GM19372 (cell line): ENCODE results near the gene BAG2.

Experiments
- ATAC-seq: cut with Tn5 transposase; IDR thresholded peaks from one replicate; pipeline ENCODE4 v1.9.1; 2021; ENCODE audit warnings: mild to moderate bottlenecking, low read depth, moderate library complexity; ENCODE audit not compliant: unreplicated experiment

The BAG2 gene

GRCh38 chr6:57173886-57174510 lies 1.9 kb downstream of the BAG2 start:
- no peak for ATAC-seq

- no peak for ATAC-seq
Measured at GRCh38 chr6:57174511-57174907, 2.4 kb downstream of the BAG2 start.

- no peak for ATAC-seq
Measured at GRCh38 chr6:57177545-57178265, 5.6 kb downstream of the BAG2 start.

DNA sequence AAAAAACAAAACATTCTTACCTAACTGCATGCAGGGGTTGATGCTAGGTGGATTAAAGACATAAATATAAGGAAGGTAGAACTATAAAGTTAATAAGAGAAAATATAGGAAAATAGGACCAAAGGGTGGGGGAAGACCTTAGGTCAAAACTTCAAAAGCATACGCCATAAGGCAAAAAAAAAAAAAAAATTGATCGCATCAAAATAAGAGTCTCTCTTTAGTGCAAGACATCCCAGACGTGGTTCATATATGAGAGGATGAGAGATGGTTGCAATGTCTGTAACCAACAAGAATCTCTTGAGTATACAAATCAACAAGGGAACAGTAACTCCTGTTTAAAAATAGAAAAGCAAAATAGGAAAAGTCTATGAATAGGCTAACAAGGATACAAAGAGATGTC lies 8.5 kb downstream of the BAG2 start:
- ATAC-seq, result no peak

- ATAC-seq, result no peak
Measured at GRCh38 chr6:57182017-57182432, 9.9 kb downstream of the BAG2 start.

DNA sequence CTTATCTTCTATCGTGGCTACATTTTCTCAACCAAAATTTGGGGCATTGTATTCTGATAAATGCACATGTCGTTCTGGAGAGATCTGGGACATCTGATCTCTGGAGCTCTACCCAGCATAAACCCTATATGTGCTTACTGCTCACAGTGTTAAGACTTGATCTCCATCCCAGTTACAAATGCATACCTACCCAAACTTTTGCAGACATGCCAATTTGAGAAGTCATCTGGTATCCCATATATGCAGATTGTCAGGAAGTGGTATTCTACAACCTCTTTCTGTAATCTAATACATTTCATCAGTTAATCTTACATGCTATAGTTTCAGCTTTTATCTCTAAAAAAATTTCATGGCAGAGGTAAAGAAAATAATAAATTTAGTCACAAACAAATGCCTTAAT lies 11.2 kb downstream of the BAG2 start:
- ATAC-seq, result no peak

DNA sequence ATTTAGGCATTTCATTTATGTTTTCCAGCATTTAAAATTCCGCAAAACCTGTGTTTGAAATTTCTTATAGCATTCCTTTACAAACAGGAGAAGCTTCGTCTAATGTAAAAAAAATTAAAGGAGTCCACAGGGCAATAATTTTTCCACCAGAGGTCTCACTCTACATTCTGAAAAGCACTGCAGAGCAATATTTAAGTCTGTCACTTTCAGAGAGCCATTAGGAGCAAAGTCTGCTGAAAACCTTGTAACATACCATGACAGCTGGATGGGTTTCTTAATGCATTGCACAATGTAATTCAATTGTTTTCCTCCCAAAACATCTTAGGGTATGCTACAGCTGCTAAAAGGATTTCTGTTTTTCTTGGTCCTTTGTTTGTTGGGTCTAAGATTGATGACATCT lies 18.0 kb downstream of the BAG2 start:
- no peak for ATAC-seq

DNA sequence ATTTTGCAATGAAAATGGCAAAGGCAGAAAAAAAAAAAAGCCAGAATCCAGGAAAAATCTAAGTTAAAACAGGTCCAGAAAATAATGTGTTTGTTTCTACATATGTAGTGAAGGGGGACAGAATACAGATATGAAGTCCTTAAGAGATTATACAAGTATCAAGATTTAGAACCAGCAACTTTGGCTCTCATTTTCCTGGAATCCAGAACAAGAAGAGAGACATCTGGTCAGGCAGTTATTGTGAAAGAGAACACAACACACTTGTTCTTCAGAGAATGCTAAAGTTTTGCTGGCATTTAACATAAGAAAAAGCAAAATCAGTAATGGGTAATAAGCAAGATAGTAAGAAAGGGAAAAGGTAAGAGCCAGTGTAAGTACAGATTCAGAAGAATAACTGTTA lies 21.1 kb downstream of the BAG2 start:
- ATAC-seq, result no peak

DNA sequence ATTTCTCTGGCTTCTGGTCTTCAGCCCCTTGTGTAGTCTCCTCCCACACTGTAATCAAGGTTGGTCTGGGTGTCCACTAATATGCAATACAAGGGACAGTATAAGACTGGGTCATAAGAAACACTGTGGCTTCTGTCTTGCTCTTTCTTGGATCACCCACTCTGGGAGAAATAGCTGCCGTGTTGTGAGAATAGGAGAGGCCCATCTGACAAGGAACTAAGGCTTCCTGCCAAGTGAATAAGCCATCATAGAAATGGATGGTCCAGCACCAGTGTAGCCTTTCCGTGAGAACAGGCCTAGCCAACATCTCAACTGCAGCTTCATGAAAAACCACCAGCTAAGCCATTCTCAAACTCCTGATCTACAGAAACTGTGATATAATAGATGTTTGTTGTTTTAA lies 23.3 kb downstream of the BAG2 start:
- no peak for ATAC-seq

GRCh38 chr6:57198926-57199636 lies 27.0 kb downstream of the BAG2 start:
- no peak for ATAC-seq

DNA sequence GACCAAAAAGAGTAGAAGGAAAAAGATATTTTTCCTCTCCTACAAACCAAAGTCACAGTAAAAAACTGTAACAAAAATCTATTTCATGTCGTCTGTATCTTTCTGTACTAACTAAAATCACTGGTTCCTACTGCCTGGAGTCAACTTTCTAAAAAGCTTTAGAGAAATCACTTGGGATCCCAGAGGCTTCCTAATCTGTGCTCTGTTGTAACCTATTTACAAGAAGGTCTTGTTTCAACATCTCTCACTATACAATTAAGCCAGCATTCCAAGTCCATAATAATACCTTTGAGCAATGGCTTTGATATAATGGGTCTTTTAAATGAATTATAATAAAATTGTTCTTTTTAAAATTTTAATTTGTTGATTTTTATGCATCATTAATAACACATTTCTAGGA lies 29.6 kb downstream of the BAG2 start:
- ATAC-seq, result no peak

DNA sequence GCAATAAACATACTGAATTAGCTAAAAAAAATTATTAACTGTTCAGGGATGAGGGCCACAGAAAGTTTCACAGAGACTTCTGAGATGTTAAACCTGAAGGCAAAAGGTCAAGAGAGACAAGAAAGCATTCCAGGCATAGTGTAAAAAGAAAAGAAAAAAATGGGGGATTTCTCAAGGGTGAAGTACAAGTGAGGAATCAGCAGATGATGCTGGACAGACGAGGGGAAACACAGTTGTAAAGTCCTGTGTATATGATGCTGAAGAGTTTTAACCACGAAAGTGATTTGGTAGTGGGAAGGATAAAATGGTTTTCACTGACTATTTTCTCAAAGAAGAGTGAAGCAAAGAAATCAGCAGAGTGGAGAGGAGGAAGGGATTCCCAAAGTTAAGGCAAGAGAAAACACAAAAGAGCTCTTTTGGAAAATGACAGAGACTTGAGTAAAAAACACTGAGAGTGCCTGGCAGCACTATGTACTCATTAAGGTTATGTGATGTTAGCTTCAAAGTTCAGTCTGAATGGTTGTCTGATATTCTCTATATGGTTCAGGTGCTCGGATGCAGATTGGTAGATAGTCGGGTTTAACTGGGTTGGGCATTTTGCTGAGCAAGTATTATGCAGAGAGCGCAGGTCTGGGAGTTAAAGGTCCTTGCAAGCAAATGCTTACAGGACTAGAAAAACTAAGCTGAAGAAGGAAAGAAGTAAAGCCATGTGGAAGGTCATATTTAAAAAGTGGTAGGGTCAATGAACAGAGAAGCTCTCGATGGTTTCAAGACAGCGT lies 33.6 kb downstream of the BAG2 start:
- no peak for ATAC-seq

GRCh38 chr6:57207141-57207540 lies 35.0 kb downstream of the BAG2 start:
- no peak for ATAC-seq

DNA sequence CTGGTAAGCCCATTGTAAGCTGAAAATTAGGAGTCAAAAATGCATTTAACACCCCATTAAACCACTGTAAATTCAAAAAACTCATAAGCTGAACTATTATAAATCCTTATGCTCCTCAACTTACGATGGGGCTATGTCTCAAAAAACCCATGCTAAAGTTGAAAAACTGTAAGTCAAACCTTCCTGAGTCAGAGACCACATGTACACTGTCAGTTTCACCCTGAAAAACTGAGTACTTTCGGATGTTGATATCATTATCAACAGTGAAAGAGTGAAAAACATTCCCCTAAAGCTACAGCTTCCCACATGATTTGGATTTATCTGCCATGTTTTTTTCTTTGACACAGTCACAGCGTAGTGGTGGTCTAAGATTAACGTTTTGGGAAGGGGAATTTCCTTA lies 35.7 kb downstream of the BAG2 start:
- no peak for ATAC-seq

- no peak for ATAC-seq
Measured at GRCh38 chr6:57209030-57209429, 36.9 kb downstream of the BAG2 start.

- ATAC-seq, result no peak
Measured at GRCh38 chr6:57210060-57210459, 37.9 kb downstream of the BAG2 start.

GRCh38 chr6:57215260-57215659 lies 43.1 kb downstream of the BAG2 start:
- no peak for ATAC-seq

DNA sequence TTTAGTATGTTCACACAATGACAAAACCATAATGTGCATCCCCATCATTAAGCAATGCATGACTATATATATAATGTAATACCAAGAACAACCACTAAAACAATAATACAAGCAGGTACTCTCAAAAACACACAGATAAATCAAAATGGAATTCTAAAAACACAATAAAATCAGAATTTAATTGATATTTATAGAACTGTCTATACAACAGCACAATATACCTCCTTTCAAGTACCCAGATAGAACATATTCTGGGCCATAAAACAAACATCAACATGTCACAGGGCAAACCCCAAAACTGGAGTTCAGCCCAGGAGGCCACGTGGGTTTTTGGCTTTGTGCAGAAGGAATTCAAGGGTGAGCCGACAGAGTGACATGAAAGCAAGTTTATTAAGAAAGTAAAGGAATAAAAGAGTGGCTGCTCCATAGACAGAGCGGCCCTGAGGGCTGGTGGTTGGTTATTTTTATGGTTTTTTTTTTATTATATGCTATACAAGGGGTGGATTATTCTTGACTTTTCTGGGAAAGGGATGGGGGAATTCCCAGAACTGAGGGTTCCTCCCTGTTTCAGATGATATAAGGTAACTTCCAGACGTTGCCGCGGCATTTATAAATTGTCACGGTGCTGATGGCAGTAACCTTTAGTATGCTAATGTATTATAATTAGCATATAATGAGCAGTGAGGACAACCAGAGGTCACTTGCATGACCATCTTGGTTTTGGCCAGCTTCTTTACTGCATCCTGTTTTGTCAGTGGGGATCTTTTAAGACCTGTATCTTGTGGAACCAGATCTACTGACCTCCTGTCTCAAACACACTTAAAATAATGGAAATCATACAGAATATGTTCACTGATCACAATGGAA lies 44.3 kb downstream of the BAG2 start:
- ATAC-seq, result no peak

DNA sequence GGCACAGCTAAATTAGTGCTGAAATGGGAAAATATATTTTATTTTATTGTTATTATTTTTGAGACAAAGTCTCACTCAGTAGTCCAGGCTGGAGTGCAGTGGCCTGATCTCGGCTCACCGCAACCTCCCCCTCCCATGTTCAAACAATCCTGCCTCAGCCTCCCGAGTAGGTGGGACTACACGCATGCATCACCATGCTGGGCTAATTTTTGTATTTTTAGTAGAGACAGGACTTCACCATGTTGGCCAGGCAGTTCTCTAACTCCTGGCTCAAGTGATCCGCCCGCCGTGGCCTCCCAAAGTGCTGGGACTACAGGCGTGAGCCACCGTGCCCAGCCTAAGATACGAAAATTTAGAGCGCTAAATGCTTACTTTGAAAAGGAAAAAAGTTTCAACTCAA lies 45.1 kb downstream of the BAG2 start:
- ATAC-seq, result no peak

DNA sequence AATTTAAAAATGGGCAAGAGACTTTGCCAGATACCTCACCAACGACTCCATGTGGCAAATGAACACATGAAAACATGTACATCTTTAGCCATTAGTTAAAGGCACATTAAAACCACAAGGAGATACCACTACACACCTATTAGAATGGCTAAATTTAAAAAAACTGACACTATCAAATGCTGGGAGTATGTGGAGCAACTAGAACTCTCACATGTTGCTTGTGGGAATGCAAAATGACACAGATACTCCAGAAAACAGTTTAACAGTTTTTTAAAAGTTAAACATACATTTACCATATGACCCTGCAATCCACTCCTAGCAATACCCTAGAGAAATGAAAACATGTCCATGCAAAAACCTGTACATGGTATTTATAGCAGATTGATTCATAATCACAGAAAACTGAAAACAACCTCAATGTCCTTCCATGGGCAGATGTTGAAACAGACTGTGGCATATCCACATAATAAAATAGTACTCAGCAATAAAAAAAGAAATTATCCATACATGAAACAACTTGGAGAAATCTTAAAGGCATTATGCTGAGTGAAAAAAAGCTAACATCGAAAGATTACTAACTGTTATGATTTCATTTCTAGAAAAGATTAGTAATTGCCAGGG lies 48.1 kb downstream of the BAG2 start:
- no peak for ATAC-seq
